Sigmoid colon (tissue), 3 donors: Measurements from ENCODE around the gene GPR65.

Experiments
- POLR2A ChIP-seq, 2 donors: fragments of 450-650 bp; IDR thresholded peaks; one replicate each; pipeline ENCODE4 v1.6.1; 2016; ENCODE audit warnings: antibody characterized with exemption in 2 of 2, mild to moderate bottlenecking in 2 of 2, moderate library complexity in 2 of 2
- TF ChIP-seq, protein P1 (sequence below), 4 experiments: fragments of 450-650 bp in 3 of 4; fragments of 200-600 bp in 1 of 4; IDR thresholded peaks; one replicate each; pipeline ENCODE4 v1.5.1; 2016 to 2019; ENCODE audit warnings: antibody characterized with exemption in 4 of 4, mild to moderate bottlenecking in 3 of 4, moderate library complexity in 2 of 4

DNA sequence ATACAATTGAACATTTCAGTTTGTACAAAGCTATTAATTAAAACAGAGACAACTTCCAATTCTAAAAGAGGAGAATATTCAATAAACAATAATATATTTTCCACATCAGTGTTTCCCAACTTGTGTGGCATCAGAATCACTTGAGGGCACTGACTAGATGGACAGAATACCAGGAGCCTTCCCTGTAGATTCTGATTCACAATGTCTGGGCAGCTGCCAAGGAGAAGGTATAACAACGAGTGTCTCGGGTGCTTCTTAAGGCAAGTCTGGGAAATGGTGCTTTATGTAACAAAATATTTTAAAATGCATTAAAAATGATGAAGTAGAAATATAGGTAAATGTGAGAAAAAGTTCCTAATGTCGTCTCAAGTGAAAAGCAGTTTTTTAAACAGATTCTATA lies 38.1 kb upstream of the GPR65 start:
- TF ChIP-seq POLR2A (IDR thresholded peaks at IDR 0.05) = no peak
- TF ChIP-seq, protein P1, sequence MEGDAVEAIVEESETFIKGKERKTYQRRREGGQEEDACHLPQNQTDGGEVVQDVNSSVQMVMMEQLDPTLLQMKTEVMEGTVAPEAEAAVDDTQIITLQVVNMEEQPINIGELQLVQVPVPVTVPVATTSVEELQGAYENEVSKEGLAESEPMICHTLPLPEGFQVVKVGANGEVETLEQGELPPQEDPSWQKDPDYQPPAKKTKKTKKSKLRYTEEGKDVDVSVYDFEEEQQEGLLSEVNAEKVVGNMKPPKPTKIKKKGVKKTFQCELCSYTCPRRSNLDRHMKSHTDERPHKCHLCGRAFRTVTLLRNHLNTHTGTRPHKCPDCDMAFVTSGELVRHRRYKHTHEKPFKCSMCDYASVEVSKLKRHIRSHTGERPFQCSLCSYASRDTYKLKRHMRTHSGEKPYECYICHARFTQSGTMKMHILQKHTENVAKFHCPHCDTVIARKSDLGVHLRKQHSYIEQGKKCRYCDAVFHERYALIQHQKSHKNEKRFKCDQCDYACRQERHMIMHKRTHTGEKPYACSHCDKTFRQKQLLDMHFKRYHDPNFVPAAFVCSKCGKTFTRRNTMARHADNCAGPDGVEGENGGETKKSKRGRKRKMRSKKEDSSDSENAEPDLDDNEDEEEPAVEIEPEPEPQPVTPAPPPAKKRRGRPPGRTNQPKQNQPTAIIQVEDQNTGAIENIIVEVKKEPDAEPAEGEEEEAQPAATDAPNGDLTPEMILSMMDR (IDR thresholded peaks at IDR 0.05) = no peak
